T47D (cell line): ENCODE results near the gene FAM193A.

Experiments used
- DNase-seq, 2 experiments: peaks; one replicate each; pipeline versions ENCODE4 v3.0.0 to v3.0.0-alpha.2; 2011 to 2012; ENCODE audit warnings: low read depth in 1 of 2, low spot score in 1 of 2
- JUND ChIP-seq: IDR thresholded peaks from 2 replicates; pipeline ENCODE4 v1.6.1; 2012; ENCODE audit warnings: low read depth
- in situ Hi-C: cut with HindIII; loops from 2 replicates; pipeline ENCODE4 v1.10.0; 2016; ENCODE audit warnings: low sequenced_read_pairs, low pct_unique_long_range_greater_than_20kb

Gene FAM193A, protein sequence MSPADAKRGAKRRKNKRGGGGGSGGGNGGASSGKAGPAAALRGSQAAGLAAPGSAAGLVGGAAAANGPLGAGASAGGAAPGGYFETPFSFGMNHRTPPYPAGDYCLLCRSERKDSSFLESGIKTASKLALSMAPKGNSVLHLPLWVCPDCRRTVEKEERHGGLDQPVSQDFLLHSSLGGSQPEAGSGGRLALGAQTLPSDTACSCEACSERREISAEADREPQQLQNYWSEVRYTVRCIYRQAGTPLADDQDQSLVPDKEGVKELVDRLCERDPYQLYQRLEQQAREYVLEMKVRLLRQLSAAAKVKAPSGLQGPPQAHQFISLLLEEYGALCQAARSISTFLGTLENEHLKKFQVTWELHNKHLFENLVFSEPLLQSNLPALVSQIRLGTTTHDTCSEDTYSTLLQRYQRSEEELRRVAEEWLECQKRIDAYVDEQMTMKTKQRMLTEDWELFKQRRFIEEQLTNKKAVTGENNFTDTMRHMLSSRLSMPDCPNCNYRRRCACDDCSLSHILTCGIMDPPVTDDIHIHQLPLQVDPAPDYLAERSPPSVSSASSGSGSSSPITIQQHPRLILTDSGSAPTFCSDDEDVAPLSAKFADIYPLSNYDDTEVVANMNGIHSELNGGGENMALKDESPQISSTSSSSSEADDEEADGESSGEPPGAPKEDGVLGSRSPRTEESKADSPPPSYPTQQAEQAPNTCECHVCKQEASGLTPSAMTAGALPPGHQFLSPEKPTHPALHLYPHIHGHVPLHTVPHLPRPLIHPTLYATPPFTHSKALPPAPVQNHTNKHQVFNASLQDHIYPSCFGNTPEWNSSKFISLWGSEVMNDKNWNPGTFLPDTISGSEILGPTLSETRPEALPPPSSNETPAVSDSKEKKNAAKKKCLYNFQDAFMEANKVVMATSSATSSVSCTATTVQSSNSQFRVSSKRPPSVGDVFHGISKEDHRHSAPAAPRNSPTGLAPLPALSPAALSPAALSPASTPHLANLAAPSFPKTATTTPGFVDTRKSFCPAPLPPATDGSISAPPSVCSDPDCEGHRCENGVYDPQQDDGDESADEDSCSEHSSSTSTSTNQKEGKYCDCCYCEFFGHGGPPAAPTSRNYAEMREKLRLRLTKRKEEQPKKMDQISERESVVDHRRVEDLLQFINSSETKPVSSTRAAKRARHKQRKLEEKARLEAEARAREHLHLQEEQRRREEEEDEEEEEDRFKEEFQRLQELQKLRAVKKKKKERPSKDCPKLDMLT (N-terminal part only)

DNA sequence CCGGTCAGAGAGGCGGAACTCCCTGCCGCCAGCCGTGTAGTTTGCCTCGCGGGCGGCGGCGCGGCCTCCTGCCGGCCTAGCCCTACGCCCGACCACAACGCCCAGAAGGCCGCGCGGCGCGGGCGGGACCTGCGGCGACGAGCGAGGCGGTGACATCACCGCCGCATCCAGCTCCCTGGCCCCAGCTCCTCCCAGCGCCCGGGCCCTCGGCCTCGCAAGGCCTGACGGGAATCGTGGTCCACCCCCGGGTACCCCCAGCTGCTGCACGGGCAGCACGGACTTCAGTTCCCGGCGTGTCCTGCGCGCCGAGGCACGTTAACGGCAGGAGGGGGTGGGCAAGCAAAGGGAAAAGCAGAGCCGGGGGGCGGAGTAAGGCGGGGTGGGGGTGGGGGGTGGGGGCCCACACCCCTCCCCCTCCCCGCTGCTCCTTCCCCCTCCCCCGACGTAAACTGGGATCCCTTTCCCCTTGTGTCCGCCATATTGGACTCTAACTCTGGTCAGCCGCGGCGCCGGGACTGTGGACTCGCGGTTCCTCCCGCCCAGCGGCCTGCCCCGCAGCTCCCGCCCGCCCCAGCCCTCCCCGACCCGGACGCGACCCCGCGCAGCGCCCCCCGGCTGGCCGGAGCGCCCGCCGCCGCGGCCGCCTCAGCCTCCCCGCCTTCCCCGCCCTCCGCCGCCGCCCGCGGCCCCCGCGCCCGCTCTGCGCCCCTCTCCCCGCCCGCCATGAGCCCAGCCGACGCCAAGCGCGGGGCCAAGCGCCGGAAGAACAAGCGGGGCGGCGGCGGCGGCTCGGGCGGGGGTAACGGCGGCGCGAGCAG lies at the start of gene FAM193A:
Gene FAM193A (plus strand): TSS at position 455 of the 818 bp plus-strand sequence. CDS start 269 bp downstream, at position 724.
- in situ Hi-C loops, result no loop called here
- no peak for TF ChIP-seq JUND
- peak; percentile 77 to 99 for DNase-seq

DNA sequence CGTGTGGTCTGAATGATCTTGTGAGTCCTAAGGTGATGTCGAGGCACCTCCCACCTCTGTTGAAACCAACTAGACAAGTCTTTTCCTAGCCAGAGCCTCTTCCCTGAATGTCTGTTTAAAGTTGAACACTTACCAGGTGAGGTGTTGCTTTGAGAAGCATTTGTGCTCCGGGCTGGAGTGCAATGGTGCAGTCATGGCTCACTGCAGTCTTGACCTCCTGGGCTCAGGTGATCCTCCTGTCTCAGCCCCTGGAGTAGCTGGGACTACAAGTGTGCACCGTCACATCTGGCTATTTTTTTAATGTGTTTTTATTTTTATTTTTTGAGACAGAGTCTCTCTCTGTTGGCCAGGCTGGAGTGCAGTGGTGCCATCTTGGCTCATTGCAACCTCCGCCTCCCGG lies 49.5 kb upstream of the FAM193A start:
- in situ Hi-C loops, result no loop called here
- no peak for TF ChIP-seq JUND
- no peak for DNase-seq

DNA sequence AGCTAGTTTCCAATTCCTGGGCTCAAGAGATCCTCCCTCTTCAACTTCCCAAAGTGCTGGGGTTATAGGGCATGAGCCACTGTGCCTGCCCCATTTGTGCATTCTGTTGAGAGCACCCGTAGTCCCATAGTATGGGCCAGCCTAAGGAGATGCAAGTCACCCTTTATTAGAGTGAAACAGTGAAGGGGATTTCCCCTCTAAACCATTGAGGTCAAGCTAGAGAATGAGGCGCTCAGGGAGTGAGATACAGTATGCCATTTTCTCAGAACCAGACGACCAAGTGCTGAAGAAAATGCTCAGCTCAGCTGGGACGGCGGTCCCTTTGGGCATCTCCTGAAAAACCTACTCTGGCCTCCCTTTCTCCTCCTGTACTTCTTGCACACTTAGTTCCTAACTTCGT lies 48.8 kb upstream of the FAM193A start:
- TF ChIP-seq JUND, result no peak
- no peak for DNase-seq
- in situ Hi-C loops, result no loop called here

DNA sequence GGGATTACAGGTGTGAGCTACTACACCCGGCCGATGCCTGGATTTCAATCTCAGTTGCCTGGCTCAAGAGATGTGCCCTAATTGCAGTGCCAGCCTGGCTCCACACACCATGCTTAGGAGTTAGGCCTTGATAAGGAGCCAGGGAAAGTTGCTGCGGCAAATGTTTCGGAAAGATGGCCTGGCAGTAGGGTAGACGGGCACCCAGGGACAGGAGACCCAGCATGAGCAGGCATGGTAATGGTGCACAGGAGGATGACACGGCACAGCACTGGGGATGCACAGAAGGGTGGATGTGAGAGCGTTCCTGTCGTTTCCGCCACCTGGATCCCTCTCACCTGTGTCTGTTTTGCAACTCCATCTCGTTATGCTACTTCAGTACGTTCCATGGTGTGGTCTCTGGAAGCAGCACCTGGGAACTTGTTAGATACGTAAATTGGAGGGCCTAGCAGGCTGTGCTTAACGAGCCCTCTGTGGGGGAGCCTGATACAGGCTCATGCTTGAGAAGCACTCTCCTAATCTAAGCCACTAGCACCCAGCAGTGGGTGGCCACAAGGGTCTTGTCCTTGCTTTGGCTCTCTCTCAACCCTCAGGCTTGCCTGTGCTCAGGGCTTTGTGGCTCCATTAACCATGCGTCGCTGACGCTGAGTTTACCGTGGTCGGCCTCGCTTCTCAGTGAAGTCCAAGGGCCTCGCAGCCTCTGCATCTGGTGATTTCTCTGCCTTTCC lies 47.2 kb upstream of the FAM193A start:
- in situ Hi-C loops, result no loop called here
- DNase-seq, result no peak

DNA sequence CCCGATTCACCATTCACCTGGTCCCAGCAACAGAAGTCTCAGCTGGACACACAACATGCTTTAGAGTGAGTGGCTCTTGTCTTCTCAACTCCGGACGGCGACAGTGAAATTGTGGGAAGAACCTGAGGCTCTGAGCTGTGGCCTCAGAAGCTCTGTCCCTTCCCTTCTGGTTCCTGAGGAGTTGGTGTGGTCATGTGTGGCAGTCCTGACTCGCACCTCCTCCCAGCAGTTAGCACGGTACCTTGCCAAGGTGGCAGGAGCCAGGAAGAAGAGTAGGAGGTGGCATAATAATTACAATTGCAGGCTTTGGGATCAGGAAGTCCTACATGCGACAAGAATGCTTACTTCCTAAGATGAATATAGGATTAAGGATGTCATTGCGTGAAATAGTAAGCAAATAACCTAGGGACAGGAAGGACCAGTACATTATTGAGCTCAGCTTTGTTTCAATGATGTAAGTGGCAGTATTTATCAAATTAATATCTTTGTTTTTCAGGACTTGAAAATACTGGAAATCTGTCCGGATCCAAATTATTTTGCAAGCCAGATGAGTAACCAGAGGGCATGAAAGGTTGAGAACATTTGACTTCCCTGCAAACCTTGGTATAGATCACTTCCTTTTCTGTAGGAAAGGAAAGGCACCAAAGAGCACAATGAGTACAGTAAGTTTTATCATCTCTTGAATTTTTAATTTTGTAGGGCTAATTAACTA lies 46.5 kb upstream of the FAM193A start:
- peak in 1 of 2 experiments; percentile 45 for DNase-seq
- TF ChIP-seq JUND, result no peak
- in situ Hi-C loops, result no loop called here

More for the DNA sequence above, 47.2 kb upstream of the FAM193A start:
- TF ChIP-seq JUND, result no peak

DNA sequence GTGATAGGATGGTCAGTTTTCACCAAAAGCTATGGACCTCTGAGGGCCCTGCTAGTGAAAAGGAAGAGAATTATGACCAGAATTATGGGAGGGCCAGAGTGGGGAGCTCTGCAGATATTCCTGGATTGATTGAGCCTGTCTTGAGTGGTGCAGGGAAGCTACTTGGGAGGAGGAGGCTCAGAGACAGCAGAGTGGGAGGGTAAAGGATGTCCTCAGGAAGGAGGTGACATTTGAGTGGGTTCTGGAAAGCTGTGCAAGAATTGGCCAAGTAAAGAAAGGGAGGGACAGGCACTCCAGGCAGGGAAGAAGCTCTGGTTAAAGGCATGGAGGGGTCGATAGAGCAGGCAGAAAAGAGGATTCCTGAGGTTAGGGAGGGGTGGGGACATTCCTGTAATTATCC lies 43.5 kb upstream of the FAM193A start:
- DNase-seq, result no peak
- in situ Hi-C loops, result no loop called here
- TF ChIP-seq JUND, result no peak

DNA sequence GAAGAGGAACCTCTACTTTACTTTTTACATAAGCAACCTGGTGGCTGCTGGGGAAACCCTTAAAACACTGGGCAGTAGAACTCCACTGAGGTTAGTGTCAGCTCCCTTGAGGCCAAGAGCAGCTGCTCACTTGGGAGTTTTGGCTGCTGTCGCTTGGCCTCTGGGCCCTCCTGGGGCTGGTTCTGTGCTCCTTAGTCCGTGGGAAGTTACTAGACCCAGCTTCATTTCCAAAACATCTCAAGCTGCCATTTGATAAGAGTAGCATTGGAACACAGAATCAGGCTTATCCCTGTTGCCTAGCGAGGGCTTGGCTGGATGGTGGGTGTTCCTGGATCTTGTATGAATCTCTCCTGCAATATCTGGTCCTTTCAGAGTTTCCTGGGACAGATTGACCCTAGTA lies 41.5 kb upstream of the FAM193A start:
- no peak for DNase-seq
- in situ Hi-C loops, result no loop called here
- no peak for TF ChIP-seq JUND

DNA sequence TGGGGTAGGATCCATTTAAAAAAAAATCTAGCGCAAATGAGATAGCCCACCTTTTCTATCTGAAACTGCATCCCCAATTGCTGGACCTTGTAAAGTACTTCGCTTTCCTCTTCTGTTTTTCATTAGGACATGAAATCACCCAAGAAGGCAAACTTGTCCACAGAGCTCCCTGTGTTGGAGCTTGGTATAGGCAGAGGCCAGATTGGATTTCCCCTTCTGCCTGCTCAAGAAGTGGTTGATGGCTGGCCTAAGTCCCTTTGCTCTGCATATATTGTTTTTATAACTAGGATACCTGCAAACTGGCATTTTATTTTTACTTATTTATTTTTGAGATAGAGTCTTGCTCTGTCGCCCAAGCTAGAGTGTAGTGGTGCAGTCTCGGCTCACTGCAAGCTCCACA lies 39.1 kb upstream of the FAM193A start:
- no peak for TF ChIP-seq JUND
- no peak for DNase-seq
- in situ Hi-C loops, result no loop called here

DNA sequence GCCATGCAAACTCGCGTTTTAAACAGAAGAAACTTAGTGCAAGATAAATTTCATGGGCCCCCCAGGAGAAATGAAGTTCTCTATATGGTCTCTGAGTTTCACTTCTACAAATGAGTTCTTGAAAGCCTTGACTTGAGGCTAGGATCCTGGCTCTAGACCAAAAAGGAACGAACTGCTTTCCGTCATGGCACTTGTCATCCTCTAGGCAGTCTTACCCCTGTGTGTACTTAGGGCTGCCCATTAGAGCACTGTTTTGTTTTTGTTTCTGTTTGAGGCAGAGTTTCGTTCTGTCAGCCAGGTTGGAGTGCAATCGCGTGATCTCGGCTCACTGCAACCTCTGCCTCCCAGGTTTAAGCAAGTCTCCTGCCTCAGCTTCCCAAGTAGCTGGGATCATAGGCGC lies 38.5 kb upstream of the FAM193A start:
- DNase-seq, result no peak
- TF ChIP-seq JUND, result no peak

DNA sequence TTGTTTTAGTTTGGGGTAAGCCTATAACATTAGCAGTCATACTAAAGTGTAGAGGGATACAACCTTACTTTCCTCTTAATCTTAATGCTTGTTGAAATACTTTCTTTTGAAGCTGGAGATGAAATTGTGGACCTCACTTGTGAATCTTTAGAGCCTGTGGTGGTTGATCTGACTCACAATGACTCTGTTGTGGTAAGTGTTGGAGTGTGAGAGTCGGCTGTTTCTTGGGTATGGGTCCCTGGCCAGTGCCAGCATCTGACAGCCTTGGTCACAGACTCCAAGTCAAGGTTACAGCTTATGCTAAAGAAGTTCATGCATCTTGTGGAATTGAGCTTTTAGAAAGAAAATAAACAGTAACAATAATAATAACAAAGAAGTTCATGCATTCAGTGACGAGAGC lies 35.9 kb upstream of the FAM193A start:
- TF ChIP-seq JUND, result no peak
- no peak for DNase-seq
- in situ Hi-C loops, result no loop called here

More for the DNA sequence above, 38.5 kb upstream of the FAM193A start:
- in situ Hi-C loops, result no loop called here
